ENCODE results near the gene WDR64. TPM values are rescaled to one million over a fixed set of nuclear protein-coding genes. Genes with fewer than 3 reads are reported as not detected.

Gene WDR64
- total and polyA plus RNA-seq, 2 of the 4 experiments (the other 2 are of a cell fraction): not detected

DNA sequence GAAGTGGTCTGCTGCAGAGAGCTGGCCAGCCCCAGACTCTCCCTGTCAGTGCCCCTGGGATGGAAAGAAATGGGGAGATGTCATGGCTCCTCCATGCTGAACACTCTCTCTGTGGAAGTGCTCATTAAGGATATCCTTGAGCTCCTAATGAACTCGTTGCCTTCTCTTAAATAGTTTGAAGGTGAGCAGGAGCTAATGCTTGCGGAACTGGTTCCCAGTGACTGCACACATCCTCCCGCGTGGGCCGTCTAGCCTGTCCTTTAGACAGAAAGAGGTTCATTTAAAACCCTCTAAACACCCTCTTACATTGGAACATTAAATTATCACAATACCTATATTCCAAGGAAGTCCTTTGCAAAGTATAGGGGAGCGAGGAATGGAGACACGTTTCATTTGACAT lies 5.9 kb upstream of the WDR64 start:
- H3K4ac ChIP-seq (ENCODE audit: low read depth, low read length): no peak overlapping the region
- CTCF ChIA-PET: no interaction called here
- no peaks in the 10 kb centered on the region for H3K4me1 ChIP-seq (ENCODE audit: control insufficient read depth, insufficient read depth, low read length)
- no peak overlapping the region for H2BK120ac ChIP-seq (ENCODE audit: low read depth, low read length)
- H2AK9ac ChIP-seq (replicated peaks; ENCODE audit: low read depth, low read length, poor library complexity): no peak overlapping the region
- H4K8ac ChIP-seq (ENCODE audit: low read depth in 2 of 2, low read length in 2 of 2): no peak overlapping the region
- no peak overlapping the region for H3K56ac ChIP-seq (ENCODE audit: extremely low read depth, insufficient read depth, low read length)
- no peak overlapping the region for H4K5ac ChIP-seq (ENCODE audit: low read depth, low read length)
- ATAC-seq (ENCODE audit: low read depth) (no peak), DNase-seq (no peak)
- no peak overlapping the region for H4K91ac ChIP-seq (ENCODE audit: insufficient read depth, low read depth, low read length)
- H3K14ac ChIP-seq (replicated peaks; ENCODE audit: low read depth, low read length): no peak overlapping the region
- 17% methylated on average over 2 of the region's 7 CpGs; no CpG with 5 or more reads in 1 of the 2 experiments for WGBS, 2 experiments (ENCODE audit: extremely low coverage in 2 of 2, insufficient read length in 1 of 2)
- H2AFZ ChIP-seq (replicated peaks; ENCODE audit: low read length, poor library complexity): no peak overlapping the region
- H2BK15ac ChIP-seq (ENCODE audit: low read depth, low read length): no peak overlapping the region
- no peak overlapping the region for H2AK5ac ChIP-seq (ENCODE audit: low read depth, low read length)
- TF ChIP-seq MAZ (IDR thresholded peaks at IDR 0.05; ENCODE audit: borderline replicate concordance, low read depth, low read length): no peak
- no peak for TF ChIP-seq RAD21 (IDR thresholded peaks at IDR 0.05; ENCODE audit: low read length)
- no peak for TF ChIP-seq POLR2A (IDR thresholded peaks at IDR 0.05; ENCODE audit: low read depth, low read length)
- TF ChIP-seq, protein P1, sequence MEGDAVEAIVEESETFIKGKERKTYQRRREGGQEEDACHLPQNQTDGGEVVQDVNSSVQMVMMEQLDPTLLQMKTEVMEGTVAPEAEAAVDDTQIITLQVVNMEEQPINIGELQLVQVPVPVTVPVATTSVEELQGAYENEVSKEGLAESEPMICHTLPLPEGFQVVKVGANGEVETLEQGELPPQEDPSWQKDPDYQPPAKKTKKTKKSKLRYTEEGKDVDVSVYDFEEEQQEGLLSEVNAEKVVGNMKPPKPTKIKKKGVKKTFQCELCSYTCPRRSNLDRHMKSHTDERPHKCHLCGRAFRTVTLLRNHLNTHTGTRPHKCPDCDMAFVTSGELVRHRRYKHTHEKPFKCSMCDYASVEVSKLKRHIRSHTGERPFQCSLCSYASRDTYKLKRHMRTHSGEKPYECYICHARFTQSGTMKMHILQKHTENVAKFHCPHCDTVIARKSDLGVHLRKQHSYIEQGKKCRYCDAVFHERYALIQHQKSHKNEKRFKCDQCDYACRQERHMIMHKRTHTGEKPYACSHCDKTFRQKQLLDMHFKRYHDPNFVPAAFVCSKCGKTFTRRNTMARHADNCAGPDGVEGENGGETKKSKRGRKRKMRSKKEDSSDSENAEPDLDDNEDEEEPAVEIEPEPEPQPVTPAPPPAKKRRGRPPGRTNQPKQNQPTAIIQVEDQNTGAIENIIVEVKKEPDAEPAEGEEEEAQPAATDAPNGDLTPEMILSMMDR (conservative IDR thresholded peaks at IDR 0.05; ENCODE audit: low read depth, low read length): no peak
- TF ChIP-seq FOS (IDR thresholded peaks at IDR 0.05; ENCODE audit: low read depth, low read length): no peak
- TF ChIP-seq SMC3 (IDR thresholded peaks at IDR 0.05; ENCODE audit: low read depth, low read length): no peak
- TF ChIP-seq RCOR1 (IDR thresholded peaks at IDR 0.05; ENCODE audit: insufficient replicate concordance, low read length): no peak
- TF ChIP-seq BHLHE40 (IDR thresholded peaks at IDR 0.05; ENCODE audit: low read depth, low read length): no peak
- no peak for TF ChIP-seq RFX5 (IDR thresholded peaks at IDR 0.05; ENCODE audit: low read depth, low read length)
- TF ChIP-seq NFE2L2 (IDR thresholded peaks at IDR 0.05; ENCODE audit: low read depth, low read length): no peak
- in situ Hi-C loops (cut with MboI; ENCODE audit: low sequenced_read_pairs): no loop called here
- no peaks in the 10 kb centered on the region for H3K79me1 ChIP-seq (ENCODE audit: low read depth in 1 of 2, low read length in 2 of 2)
- no peaks in the 10 kb centered on the region for H3K9me1 ChIP-seq (ENCODE audit: insufficient read depth, low read length)
- no TSS peak for BruUV-seq (replicated peaks)
- dilution Hi-C loops (cut with HindIII; ENCODE audit: low sequenced_read_pairs, unreplicated experiment): no loop called here
- H3K9me3 ChIP-seq (ENCODE audit: control insufficient read depth, insufficient read depth, low read length): no peaks in the 10 kb centered on the region; the same call in 1 of the 2 replicates
- H2BK5ac ChIP-seq (ENCODE audit: low read depth, low read length, poor library complexity, severe bottlenecking): no peak overlapping the region
- no peak overlapping the region for H3K18ac ChIP-seq (ENCODE audit: low read depth, low read length)
- intact Hi-C loops (cut with micrococcal nuclease): no loop called here
- POLR2A ChIA-PET (ENCODE audit: unreplicated experiment): no interaction called here
- H3K36me3 ChIP-seq (ENCODE audit: control insufficient read depth, insufficient read depth, low read length): no peaks in the 10 kb centered on the region
- H3K4me3 ChIP-seq (ENCODE audit: insufficient read depth, low read depth, low read length): no peak overlapping the region
- no peak overlapping the region for H3K27ac ChIP-seq (ENCODE audit: insufficient read depth, low read length)
- no peaks in the 10 kb centered on the region for H4K20me1 ChIP-seq (ENCODE audit: insufficient read depth, low read length)
- no peak overlapping the region for H3K23ac ChIP-seq (ENCODE audit: low read depth, low read length)
- no peak overlapping the region for H2BK20ac ChIP-seq (ENCODE audit: low read depth, low read length)
- peaks cover 2% of the 10 kb centered on the region; the same call in 1 of the 2 replicates for H3K27me3 ChIP-seq (ENCODE audit: control insufficient read depth, insufficient read depth, low read length)
- no peak overlapping the region for H3K4me2 ChIP-seq (ENCODE audit: low read depth, low read length)
- H3K9ac ChIP-seq (ENCODE audit: low read depth, low read length): no peak overlapping the region
